Type B pancreatic cell (in vitro differentiated cells): ENCODE results near the gene COL23A1. TPM values are rescaled to one million over a fixed set of nuclear protein-coding genes. Genes with fewer than 3 reads are reported as not detected.

Experiments used
- DNase-seq: peaks from one replicate; pipeline ENCODE4 v3.0.0; 2021; ENCODE audit warnings: mixed read lengths; ENCODE audit not compliant: unreplicated experiment; ENCODE audit errors: extremely low spot score
- H3K27ac Mint-ChIP-seq: 2 replicates; pipeline ENCODE4 v1.8.0; 2021; ENCODE audit warnings: mild to moderate bottlenecking, mixed read lengths
- H3K27me3 Mint-ChIP-seq: 2 replicates; pipeline ENCODE4 v1.8.0; 2021; ENCODE audit warnings: mixed read lengths
- H3K36me3 Mint-ChIP-seq: 2 replicates; pipeline ENCODE4 v1.8.0; 2021; ENCODE audit warnings: mixed read lengths
- H3K4me1 Mint-ChIP-seq: one replicate; pipeline ENCODE4 v1.8.0; 2021; ENCODE audit warnings: mixed read lengths; ENCODE audit not compliant: unreplicated experiment
- H3K4me3 Mint-ChIP-seq: 2 replicates; pipeline ENCODE4 v1.8.0; 2021; ENCODE audit warnings: mild to moderate bottlenecking, mixed read lengths
- H3K9me3 Mint-ChIP-seq: 2 replicates; pipeline ENCODE4 v1.8.0; 2021; ENCODE audit warnings: mixed read lengths
- CTCF ChIP-seq: fragments of 200-600 bp; sonication (generic); conservative IDR thresholded peaks from 2 replicates; pipeline ENCODE4 v1.5.0; 2021; ENCODE audit warnings: antibody characterized with exemption, mild to moderate bottlenecking
- total RNA-seq: library from RNA; stranded (reverse); gene quantifications from 2 replicates; pipeline ENCODE4 v1.2.1, GENCODE V29; 2021; ENCODE audit warnings: low replicate concordance

The COL23A1 gene
- total RNA-seq, 1 donor from 2014 or later: 15.5 TPM

DNA sequence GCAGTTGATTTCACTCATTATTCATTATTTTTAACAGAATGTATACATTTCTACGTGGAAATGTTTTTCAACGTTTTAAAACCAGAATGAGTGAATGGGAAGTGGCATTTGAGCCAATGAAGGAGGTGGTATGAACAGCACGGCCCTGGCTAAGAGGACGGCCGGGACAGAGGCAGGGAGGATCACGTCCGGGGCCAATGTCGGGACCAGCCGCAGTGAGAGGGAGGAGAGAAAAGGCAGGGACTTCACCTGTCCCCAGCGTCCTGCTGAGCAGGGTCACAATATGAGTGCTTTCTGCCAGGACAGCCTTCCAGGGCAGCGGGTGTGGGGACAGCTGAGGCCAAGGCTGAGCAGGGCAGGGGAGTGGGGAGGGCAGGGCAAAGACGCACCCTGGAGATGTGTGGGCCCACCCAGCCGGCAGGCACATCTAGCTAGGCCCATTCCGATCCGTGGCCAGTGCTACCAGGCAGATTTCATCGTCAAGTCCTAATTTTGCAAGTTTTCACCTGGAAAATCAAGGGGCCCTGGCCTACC lies 209.6 kb downstream of the COL23A1 start:
- Mint-ChIP-seq H3K27me3 (peaks cover 2% of the 10 kb centered on the region), H3K27ac (no peak overlapping the region), H3K9me3 (no peaks in the 10 kb centered on the region), H3K36me3 (no peaks in the 10 kb centered on the region), H3K4me1 (peaks cover 41% of the 10 kb centered on the region), H3K4me3 (no peak overlapping the region)
- DNase-seq: no peak
- no peak for TF ChIP-seq CTCF

DNA sequence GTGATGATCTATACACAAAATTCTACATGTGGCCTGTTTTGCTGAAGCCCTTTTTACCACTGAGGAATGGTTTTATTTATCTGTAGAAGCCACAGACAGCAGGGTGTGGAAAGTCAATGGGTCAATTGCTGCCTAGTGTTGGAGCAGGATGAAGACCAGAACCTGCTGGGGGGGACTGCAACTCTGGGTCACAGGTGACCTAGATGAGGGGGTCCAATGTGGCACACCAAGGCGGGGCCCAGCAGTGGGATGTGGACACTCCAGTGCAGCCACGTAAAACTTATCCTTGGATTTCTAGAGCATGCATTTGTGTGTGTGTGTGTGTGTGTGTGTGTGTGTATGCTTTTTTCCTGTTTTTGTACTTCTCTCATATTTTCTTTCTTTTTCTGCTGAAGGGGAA lies 210.1 kb downstream of the COL23A1 start:
- H3K27ac Mint-ChIP-seq: no peak overlapping the region
- TF ChIP-seq CTCF: no peak

GRCh38 chr5:178378527-178379484 lies 211.4 kb downstream of the COL23A1 start:
- no peak overlapping the region for H3K4me3 Mint-ChIP-seq
- peaks cover 37% of the 10 kb centered on the region for H3K4me1 Mint-ChIP-seq
- H3K27me3 Mint-ChIP-seq: no peaks in the 10 kb centered on the region
- no peaks in the 10 kb centered on the region for H3K9me3 Mint-ChIP-seq
- no peak overlapping the region for H3K27ac Mint-ChIP-seq
- H3K36me3 Mint-ChIP-seq: no peaks in the 10 kb centered on the region
- DNase-seq: no peak
- TF ChIP-seq CTCF: no peak

More for the DNA sequence above, 210.1 kb downstream of the COL23A1 start:
- Mint-ChIP-seq H3K27me3 (no peaks in the 10 kb centered on the region), H3K9me3 (no peaks in the 10 kb centered on the region), H3K4me3 (no peak overlapping the region), H3K4me1 (peaks cover 39% of the 10 kb centered on the region), H3K36me3 (no peaks in the 10 kb centered on the region)
- DNase-seq: no peak

- Mint-ChIP-seq H3K4me3 (no peak overlapping the region), H3K36me3 (no peaks in the 10 kb centered on the region), H3K9me3 (no peaks in the 10 kb centered on the region), H3K4me1 (peaks cover 33% of the 10 kb centered on the region), H3K27me3 (no peaks in the 10 kb centered on the region), H3K27ac (no peak overlapping the region)
- no peak for DNase-seq
- no peak for TF ChIP-seq CTCF
Measured at GRCh38 chr5:178377583-178378270, 212.5 kb downstream of the COL23A1 start.

DNA sequence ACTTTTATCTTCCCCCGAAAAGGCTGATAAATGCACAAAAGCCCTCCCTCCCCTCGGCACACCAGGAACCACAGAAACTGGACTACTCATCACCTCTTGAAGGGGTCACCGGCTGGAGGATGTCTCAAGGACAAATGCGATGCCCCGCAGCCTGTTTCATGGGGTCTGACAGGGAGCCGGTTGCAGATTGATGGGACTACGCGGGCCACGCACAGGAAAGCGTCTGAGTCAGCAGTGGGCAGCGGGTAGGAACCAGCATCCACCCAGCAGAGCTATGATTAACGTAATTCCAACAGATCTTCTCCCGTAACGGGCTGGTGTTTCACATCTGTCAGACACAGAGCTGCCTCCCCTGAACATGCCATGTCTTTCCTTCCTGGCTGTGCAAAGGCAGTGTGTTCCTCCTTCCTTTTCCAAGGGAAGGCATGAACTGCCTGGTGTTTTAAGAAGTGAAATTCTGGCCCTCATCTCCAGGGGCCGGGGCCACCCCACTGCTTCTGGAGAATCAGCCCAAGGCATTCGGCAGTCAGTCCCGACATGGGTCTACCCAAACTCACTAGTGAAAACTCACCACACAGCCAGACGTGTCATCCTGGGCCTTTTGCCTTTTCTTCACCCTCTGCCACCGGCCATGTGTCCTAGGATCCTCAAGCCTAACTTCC lies 213.1 kb downstream of the COL23A1 start:
- H3K27me3 Mint-ChIP-seq: no peaks in the 10 kb centered on the region
- H3K4me1 Mint-ChIP-seq: peaks cover 34% of the 10 kb centered on the region
- no peak overlapping the region for H3K27ac Mint-ChIP-seq
- no peak for DNase-seq
- no peak for TF ChIP-seq CTCF
- H3K4me3 Mint-ChIP-seq: no peak overlapping the region
- no peaks in the 10 kb centered on the region for H3K9me3 Mint-ChIP-seq
- H3K36me3 Mint-ChIP-seq: no peaks in the 10 kb centered on the region
